HG03097 (cell line): ENCODE data around the gene CCR3.

Source experiments
- ATAC-seq: cut with Tn5 transposase; IDR thresholded peaks from one replicate; pipeline ENCODE4 v1.9.1; 2021; ENCODE audit not compliant: unreplicated experiment, low FRiP score

Gene CCR3

DNA sequence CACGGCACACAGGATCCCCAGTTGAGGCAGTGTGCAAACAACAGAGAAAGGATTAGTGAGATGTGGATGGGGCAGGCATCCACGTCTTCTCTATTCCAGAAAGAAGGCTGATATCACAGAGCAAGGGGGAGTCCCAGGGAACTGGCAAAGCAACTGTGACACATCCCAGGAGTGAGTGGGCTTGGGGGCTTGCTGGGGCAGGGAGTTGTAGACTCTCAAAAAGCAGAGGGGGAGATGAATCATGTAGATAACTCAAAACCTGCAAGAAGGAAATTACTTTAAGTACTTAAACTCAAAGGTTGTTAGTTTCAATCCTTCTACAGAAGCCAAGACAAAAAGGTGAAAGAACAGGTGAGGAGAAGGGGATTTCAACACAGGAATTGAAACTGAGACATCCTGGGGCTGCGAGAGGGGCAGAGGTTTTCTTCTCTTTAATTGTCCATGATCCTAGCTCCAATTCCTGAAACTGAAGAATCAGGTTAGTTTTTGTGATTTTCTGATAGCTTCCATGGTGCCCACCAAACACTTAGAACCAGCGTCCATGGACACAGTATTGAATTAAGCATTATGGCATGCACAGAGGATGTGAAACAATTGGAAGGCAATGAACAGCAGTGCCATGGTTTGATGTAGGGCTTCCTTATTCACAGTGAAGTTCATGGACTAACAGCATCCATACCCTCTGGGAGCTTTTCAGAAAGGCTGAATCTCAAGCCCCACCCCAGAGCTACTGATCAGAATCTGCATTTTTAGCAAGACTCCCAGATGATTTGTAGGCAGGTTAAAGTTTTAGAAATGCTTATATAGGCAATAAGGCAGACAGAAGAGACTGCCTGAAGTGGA, 52.0 kb downstream of the CCR3 start:
- no peak for ATAC-seq

DNA sequence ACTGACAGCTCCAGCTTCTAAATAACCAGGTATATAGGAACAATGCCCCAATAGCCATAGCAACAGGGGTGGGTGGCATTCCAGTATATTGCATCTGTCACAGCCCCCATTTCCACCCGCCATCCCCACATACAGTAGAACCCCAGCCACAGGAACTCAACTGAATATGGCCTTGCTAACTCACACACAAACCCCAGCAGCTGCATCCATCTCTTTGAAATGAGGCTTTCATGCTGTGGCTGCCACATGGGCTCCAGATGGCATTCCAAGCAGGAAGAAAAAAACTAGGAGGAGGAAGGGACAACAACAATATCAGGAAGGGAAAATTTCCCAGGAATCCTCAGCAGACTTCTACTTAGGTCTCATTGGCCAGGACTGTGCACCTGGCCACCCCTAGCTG, 54.6 kb downstream of the CCR3 start:
- no peak for ATAC-seq

DNA sequence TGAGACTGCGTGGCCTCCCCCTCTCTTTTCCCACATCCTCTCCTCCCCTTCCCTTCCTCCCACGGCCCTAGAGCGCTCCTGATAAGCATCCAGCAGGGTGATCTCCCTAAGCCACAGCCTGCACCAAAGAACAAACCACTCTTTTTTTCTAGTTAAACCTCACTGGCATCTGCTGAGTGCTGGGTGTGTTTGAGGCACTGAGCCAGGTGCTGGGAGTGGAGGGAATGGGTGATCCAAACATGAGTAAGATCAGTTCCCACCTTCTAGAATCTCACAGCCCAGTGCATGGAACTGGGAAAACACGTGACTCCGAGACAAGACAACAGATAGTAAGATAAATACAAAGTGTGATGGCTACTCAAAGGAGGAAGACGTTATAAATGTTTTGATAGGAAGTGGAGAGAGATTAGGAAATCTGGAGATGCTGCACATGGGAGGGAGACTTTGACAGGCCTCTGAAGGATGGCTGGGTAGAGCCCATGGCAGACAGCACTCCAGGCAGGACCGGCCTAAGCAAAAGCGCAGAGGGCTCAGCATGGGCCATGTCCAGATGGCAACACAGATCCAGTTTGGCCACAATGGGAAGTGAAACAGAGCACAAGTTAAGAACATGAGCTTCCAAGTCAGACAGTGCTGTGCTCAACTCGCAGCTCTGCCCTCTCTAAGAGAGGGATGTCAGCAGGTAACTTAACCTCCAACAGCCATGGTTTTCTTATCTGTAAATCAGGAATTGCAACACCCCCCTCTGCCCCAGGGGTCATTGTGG, 55.6 kb downstream of the CCR3 start:
- ATAC-seq: no peak

DNA sequence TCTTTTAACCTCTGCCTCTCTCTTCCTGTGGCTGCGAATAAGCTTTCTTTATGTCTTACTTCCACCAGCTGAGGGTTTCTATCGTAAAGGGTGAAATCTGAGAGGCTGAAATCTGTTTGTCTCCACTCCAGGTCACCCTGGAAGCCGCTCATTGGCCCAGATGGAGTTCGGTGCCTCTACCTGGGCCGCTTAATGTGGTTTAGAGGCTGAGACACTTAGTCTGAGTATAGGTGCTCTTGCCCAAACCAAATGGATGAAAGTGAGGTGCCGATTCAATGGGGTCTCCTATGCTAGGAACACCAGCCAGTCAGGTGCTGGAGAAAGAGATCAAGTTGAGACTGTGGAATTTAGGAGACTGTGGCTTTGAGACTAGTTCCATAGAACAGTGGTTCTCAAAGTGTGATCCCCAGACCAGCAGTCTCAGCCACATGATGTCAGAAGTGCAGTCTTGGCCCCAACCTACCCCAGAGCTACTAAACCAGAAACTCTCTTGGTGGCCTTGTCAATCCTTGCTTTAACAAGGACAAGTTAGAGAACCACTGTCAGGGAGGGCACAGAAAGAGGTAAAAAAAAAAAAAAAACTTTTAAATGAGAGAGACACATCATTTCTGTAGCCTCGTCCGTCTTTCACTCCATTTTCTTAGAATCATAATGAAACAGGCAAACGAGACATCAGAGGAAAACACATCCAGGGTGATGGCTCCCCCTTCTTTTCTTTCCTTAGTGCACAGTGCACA, 56.8 kb downstream of the CCR3 start:
- no peak for ATAC-seq

DNA sequence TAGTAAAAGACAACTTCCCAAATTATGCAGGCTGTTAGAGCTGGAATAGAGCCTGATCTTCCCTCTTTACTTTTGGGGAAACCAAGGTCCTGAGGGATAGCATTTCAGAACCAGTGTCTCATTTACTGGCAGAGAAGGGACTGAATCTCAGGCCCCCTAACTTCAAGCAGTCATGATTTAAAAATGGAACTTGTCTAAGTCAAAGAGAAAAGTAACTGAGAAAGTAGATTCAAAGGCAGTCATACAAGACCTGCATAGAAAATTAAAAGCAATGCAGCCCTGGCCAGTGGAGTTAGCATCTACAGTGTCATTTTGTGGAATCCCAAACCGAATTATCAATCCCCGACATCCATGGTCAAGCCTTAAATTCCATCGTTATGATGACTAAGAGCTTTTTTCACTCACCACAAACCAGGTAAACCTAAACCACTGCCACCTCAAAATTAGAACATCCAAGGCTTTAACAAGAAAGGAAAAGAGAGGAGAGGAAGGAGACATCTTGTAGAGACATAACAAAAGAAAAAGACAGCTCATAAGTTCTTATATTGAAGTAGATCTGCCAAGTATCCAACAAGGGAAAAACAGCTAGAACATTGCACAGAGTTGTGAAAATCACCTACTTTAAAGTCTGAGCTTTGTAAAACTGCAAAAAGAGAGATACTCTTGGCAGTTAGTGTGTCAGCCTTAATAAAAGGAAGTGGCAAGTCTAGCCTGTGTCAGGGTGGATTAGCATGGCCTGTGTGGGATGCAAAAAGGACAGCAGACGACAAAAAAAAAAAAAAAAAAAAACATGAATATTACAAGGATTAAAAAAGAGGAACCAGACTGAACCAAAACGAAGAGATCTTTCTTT, 57.6 kb downstream of the CCR3 start:
- ATAC-seq: no peak

DNA sequence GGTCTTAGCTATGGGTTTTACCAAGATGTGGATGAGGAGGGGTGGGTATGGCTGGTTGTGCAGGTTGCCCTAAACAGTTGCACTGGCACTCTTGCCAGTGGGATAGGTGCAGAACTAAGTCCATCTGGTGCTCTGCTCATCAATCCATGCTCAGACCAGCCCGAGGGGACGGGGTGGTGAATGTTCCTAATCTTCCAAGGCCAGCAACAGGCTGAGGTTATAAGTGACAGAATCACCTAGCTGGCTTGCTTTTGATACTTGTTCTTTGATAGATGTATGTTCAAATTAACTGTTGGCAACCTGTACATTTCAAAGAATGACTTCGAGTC, 58.2 kb downstream of the CCR3 start:
- ATAC-seq: no peak

DNA sequence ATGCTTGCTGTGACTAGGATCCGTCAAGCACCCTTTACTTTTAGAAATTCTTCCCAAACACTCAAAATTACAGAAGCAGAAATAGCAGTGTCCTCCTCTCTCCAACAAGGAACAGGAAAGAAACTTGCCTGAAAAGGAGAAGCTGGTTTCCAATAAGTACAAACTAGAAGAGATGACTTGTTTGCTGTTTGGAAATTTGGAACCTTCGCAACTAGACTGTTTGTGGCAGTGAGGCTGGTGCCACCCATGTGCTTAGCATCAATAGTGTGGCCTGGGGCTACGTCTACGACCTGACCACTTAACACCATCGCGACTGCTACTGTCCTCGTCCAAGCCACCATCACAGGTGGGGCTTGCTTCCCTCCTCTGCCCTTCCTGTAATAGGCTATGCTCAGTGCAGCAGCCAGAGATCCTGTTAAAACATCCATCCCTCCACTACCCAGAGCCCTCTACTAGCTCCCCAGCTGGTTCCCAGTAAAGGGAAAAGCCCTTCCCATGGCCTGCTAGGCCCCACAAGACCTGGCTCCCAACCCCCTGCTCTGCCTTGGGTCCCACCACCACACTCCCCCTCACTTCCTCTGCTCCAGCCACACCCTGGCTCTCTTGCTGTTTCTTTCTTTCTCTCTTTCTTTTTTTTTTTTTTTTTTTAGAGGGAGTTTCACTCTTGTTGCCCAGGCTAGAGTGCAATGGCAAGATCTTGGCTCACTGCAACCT, 59.0 kb downstream of the CCR3 start:
- no peak for ATAC-seq

DNA sequence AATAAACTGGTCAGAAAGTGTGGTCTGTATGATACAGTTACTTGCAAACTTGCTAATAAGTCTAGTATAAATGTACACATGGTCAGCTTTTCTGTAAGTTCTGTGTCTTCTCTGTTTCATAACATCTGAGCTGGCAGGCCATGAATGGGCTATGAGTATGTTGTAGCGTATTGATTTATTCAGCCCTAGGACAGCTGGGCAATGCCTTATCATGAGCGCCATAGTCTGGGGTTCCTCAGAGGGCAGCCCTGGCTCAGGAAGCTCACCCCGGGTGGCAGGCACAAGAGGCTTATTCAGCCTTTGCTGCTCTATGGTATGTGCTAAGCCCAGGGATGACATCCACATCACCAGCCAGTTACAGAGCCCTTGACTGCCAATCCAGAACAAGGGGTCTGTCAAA, 61.0 kb downstream of the CCR3 start:
- no peak for ATAC-seq

DNA sequence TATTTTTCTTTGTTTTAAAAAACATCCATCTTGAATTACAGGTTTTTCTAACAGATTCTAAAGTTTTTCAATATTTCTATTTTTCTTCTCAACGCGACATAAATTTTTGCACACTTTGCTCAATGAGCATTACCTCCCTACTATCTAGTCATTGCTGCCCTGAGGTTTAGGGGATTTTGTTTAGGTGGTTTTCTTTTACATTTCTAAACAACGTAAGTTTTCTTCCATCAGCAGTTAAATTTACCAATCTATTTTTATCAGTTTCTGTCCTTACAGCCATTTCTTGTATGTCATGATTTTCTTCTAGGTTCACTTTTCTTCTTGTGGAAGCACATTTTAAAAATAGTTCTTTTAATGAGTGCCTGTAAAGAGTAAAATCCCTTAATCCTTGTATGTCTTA, 62.5 kb downstream of the CCR3 start:
- no peak for ATAC-seq

DNA sequence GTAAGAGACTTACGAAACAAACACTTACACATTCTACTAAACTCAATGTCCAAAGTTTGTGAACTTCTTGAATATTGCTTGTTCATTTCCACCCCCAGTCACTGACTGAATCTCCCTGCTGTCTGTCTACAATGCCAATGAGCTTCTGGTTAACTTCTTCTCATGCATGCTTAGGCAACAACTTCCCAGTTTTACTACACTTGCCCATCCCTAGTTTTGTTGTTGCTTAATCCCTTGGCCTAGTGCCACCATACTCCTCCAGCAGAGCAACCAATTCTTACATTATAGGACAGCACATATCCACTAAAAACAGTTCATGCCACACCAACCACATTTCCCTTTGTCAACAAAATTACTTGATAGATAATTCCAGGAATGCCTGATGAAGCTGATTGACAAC, 70.7 kb downstream of the CCR3 start:
- no peak for ATAC-seq

DNA sequence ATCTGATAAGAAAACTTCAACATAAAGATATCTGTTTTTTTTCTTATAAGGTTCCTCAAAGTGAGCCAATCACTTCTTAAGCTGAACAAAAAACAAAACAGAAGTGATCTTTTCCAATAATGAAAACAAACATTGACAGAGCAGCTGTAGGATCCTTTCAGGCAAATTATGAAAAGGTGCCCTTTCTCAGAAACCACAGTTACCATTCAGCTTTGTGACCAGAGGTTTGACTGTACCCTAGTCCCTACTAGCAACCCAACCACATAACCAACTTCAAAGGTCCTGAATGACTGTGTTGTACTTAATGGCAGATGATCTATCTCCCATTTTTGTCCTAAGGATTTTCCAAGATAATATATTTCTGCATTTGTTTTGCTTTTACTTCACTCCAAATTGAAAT, 72.3 kb downstream of the CCR3 start:
- ATAC-seq: no peak

DNA sequence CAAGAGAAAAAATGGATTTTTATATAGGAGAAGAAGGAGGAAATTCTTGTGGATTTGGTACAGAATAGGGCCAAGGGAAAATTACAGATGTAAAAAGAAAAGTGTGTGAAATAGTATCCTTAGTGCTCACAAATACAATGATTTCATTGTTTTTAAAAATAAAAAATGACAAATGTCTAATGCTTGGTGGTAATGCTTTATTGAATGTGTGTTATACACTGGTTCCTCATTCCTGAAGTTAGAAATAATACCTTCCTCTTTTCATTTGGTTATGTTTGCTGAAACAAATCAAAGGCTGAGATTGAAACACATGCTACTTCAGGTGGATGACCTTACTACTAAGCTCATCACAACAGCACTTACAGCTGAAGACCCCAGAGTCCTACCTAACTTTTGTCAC, 73.9 kb downstream of the CCR3 start:
- ATAC-seq: no peak
